Stimulated activated CD8-positive, alpha-beta memory T cell treated with anti-CD3 and anti-CD28 coated beads, Interleukin-15, amount 100 ng/mL, for 24 hours (primary cell): ENCODE results near the gene FAM170B.

ENCODE experiments used
- DNase-seq: peaks from one replicate; pipeline ENCODE4 v3.0.0-alpha.2; 2020; ENCODE audit warnings: low read depth

The FAM170B gene

DNA sequence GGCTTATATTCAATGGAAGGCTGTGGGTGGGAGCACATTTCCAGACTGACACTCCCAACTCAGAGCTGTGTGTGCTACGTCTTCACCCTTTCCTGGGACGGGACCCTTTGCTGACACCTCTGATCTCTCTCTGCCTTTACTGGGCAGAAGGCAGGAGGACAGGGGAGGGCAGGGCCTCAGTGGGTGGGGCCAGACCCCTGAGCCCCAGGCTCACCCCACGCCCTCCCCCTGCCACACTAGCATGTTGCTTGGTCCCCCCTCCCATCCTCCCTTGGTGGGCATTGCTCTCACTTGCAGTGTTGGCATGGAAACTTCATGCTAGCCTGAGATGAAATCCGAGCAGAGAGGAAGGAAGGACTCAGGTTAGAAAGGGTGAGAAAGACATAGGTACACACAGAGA lies 36.0 kb upstream of the FAM170B start:
- no peak for DNase-seq

DNA sequence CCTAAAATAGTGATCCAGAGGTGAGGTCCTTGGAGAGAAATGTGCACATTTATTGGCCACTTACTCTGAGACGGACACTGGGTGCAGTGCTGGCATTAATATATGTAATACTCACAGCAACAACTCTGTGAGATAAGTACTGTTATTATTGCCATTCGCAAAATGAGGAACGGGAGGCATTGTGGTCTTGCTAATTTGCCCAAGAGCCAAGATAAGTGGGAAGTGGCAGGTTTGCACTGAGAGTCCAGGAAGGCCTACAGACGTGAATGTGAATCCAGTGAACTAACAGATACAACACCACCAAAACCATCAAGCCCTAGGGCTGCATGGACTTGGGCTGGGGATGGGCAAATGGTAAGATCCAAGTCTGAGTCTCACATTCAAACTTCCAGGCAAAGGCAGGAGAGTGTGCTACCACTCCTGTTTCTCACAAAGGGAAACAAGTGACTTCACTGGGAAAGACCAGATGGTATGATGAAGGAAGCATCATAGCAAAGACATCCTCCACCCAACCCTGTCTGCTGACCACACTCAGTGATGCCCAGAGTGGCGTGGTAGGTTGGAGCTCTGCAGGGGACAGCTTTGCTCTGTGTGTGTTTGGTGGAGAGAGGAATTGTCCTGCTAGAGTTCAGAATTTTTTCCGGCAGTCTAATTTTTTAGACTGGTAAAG lies 35.1 kb upstream of the FAM170B start:
- DNase-seq: no peak

DNA sequence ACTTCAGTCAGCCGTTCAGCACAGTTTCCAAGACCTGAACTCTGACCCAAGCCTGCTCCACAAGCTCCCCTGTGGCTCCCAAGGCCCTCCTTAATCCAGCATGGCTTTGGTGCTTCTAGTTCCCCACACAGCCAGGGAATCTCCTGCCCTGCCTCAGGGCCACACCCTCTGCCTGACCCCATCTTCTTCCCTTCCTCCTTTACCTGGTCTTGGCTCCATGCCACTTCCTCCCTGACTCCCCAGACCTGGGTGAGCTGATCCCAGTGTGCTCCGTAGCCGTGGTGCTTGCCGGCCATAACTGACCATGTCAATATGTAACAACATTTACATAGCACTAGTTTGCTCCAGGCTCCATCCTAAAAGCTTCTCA lies 34.3 kb upstream of the FAM170B start:
- no peak for DNase-seq

DNA sequence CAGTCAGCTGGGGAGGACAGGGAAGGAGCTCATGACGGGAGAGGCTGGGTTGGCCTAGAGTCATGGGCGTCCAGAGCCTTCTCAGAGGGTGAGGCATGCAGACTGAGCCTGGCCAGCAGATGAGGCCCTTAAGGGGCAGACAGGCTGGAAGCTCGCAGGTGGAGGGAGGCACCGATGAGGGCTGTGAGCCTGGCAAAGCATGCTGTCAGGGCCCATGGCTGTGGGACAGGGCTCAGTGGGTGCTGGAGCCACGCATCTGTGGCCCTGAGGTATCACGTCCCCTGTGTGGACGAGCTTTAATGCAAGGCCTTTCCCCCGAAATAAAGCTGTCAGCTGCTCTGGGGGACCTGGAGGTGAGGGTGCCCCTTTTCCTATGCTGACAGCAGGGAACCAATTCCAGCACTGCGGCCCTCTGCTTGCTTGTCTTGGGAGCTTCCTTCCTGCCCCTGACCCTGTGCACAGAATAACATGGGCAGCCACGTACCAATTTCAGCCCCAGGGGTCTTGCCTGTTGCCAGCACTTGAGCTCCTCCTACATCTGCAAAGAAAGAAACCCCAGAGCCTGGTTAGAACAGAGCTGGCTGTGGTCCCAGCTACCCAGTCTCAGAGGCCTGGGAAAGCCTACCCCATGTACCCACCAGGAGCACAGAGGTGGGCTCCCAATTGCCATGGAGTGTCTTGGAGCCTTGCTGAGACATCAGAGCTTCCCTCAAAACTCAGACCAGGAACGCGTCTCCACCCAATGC lies 33.8 kb upstream of the FAM170B start:
- DNase-seq: no peak

DNA sequence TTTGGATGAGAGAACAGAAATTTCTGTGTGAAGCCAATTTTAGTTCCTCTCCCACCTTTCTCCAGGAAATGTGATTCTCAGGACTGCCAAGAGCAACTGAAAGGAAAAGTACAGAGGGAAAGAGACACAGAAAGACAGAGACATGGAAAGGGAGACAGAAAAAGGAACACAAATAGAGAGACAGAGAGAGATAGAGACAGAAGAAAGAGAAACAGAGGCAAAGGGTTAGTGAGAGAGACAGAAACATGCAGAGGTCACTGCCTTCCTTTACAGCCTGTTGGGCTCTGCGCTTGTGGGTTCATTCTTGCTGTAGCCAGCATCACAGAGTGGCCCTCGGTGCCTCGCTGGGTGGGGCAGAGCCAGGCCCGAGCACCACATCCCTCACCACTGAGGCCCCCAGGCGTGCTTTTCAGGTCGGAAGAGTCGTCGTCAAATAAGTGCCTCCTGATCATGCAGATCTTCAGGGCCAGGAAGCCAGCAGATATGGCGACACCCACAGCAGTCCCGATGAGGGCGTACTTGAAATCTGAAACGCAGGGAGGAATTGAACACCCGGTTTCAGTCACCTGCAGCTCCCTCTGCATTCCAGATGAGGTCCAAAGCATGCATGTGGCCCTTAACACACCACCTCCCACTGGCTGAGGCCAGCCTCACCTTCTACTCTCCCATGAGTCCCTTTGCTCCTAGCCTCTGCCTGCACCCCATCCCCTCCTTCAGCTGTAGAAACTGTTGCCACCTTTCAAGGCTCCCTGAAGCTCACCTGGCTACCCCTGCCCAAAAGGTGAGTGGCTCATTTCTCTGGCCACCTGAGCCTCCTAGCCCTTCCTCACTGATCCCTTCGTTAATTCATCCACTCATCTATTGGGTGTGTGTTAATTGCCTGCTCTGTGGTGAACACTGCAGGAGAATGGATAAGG lies 32.9 kb upstream of the FAM170B start:
- no peak for DNase-seq

DNA sequence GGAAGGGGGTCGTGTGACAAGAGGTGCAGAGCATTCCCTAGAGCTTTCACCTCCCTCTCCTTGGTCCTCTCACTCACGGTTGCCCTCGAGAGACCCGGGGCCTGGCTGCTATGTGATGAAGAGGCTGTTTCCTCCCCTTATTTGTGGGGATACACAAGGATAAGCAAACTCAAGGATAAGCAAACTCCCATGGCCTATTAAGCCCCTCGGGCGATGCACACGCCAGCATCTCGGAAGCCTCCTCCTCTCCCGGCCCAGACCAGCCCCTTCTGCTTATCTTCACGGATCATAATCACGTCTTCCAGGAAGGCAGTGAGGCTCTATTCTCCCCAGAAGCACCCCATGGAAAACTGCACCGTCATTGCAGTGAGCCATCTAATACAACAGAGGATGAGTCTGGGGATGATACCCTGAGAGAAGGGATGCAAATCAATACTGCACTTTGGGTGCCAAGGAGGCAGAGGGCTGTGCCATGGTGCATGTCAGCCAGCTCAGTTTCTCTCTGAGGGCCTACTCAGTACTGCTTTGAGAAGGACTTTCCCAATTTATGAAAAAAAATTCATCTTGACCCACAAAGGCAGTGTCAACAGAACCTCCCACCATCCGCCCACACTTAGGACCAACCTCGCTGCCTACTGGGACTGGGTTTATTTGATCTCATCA lies 32.1 kb upstream of the FAM170B start:
- no peak for DNase-seq

DNA sequence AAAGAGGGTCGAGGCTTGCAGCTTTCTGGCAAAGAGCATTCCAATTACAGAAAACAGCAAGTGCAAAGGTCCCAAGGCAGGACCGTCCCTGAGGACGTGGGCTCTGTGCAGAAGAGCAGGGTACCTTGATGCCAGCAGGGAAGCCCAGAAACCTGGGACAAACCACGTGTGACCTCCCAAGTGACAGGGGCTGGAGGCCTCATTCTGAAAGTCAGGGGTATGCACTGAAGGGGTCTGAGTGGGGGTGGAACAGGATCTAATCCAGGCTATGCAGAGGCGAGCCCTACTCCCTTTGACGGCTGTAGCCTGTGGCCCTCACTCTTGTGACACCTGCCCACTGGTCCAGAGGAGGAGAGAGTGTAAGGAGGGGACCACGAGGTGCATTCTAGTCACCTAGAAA lies 31.4 kb upstream of the FAM170B start:
- DNase-seq: no peak

DNA sequence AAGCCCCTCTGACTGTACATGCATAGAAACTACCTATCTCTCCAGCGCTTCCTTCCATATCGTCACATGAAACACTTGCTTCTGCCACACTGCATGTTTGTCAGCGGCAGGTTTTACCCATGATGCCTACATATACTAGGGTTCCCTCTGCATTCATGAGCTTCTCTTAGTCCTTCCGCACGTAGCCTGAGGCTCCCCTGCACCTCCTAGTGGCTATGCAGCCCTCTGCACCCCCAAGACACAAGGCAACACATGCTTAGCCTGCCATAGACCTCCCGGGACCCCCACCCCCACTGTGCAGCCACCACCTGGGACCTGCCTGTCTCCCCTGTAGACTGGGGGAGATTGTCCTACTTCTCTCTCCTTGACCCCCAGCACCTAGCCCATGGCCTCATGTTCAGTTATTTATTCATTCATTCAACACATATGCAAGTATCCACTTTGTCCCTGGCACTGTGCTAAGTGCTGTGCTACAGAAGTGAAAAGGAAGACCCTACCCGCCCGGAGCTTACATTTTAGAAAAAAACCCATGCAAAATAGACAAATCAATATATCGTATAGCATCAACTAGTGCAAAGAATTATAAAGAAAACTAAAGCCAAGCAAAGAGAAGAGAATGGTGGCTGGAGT lies 30.9 kb upstream of the FAM170B start:
- no peak for DNase-seq

DNA sequence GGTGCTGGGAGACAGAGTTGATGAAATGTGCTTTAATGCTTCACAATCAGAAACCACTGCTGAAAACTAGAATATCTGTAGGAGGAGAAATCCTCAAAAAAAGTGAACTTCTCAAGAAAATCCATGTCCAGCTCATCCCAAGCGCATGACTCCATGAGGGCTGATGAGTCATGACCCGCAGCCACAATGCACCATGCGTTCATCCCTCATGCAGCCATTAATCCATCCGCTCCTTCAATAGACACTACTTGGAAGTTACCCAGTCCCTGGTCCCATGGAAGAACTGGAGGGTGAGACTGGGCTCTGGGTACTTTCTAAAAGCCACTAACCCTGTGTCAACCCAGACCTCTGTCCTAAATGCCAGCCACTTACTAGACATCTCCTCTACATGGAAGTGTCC lies 29.9 kb upstream of the FAM170B start:
- DNase-seq: no peak

DNA sequence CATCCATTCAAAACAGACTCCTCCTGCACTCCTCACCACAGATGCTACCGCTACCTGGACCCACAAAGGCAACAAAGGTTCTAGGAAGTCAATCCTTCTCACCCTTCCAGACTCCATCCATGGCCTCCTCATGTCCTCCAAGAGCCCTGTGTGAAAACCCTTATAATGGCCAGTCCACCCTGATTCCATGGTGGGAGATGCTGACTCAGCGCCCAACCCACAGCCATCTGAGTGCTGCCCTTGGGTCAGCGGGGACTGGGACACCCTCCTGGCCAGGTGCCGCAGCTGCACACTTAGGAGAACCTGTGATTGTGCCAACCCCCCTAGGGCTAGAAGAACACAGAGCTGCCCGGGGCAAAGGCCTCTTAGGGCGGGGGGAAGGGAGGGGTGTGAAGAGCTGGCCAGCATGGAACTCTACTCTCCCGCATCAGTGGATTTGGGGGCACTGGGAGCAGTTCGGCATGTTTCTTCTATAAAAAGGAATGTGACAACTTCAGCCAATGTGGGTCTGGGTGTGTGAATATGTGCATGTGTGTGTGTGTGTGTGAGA lies 29.0 kb upstream of the FAM170B start:
- no peak for DNase-seq

DNA sequence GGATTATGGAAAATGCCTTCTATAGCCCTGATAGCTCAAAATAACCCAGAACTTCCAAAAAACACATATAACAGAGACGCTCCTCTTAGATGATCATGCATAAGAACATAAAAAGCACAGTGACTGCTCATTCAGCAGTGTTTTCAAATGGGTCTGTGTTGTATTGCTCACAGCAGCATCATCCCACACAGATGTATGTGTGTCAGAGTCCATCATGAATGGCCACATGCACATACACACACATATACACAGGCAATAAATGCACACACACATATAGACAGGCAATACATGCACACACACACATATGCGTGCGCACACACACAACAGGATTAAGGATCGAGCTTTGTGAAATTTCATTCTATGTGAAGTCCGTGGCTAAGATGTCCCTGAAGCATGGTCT lies 28.2 kb upstream of the FAM170B start:
- no peak for DNase-seq

DNA sequence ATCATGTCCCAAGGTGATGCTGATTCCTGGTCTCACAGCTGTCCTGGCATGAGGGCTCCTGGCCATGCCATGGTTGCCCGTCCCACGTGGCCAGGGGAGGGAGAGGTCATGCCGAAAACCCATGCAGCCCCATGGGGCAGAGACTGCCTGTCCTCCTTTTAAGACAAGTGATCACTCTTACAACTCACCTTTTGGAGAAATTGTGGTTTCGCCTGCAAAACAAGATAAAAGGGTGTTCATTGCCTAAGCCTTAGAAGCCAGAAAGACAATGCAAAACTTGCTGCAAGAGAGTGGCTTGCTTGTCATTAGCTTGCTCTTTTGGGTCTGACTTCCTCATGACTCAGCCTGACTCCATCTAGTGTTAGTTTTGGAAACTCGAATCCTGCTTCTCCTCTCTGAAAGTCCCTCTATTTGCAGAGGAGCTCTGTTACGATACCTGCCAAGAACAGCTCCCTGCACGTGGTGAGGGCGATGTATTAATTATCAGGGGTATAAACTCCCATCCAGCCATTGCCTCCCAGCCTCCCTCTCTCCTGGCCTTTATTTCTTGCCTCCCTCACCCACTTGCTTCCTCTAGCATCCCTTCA lies 27.7 kb upstream of the FAM170B start:
- no peak for DNase-seq

DNA sequence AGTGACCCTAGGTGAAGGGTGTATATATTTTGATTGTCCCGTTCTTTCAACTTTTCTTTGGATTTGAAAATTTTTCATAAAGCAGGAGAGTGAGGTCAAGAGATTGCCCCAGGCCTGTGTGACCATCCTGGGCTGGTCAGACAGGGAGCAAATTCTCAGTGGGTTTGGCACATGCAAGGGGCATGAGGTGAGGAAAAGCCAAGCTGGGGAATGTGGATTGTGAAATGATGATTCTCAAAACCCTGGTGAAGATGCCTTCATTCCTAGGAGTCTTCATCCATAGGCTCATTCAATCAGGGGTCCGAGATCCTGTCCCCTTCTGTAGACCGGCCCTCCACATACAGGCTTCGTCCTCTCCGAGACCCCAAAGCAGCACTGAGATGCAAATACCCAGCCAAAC lies 27.0 kb upstream of the FAM170B start:
- no peak for DNase-seq

DNA sequence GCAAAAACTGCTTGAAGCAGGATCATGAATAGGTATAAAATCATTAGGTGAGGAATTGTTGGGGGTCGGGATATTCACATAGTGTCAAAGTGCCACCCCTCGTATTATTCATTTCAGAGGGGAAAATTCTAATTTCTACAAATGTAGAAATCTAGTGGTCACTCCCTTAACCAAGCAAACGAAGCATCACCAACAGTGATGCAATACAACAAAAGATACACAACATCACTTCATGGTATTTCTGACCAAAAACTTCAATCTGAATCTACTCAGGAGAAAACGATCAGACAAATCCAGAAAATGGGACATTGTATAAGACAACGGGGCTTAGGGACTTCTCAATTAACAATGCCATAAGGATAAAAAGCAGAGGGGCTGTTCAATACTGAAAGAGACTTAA lies 26.3 kb upstream of the FAM170B start:
- no peak for DNase-seq

DNA sequence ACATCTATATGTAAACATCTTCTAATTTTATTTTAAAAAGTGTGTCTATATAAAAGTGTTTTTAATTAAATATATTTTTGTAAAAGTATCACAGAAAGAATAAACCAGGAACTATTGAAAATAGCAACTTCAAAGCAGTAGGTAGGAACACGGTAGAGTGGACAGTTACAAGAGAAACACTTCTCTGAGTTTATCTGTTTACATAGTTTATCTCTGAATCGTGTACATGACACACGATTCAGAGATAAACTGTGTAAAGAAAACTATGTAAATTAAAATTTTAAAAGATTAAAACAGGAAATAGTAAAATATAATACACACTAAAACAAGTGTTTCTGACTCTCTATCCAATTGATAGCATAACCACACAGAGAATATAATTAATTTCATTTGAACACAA lies 25.1 kb upstream of the FAM170B start:
- DNase-seq: no peak

DNA sequence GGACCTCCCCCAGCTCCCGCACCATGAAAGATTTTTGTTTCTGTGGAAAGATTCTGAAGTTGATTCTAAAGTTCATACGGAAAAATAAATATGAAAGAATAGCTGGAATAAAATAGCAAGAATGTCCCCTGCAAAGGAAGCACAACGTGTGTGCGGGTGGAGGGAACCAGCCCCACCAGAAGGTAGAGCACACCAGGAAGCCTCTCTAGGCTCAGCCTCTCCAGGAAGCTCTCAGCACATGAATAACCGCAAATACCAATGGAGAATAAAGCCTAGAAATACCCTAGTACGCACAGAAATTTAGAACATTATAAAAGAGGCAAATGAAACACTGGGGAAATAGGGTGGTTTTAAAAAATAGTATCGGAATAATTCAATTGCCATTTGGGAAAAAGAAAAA lies 24.6 kb upstream of the FAM170B start:
- DNase-seq: no peak

DNA sequence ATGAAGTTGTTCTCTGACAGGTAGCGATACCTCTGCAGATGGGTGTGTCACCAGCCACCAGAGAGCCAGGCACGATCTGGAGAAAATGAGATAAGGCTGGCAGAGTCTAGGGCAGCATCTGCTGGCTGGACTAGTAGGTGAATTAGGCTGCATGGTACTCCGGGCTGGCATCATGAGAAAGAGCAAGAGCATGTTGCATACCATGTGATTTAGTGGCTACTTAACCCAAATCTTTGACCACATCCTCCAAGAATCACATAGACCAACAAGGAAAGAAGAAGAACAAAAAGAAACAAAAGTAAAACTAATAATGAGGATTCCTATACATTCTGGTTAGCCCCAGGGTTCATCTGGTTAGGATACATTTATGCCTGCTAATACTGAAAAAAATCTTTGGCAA lies 23.4 kb upstream of the FAM170B start:
- no peak for DNase-seq

DNA sequence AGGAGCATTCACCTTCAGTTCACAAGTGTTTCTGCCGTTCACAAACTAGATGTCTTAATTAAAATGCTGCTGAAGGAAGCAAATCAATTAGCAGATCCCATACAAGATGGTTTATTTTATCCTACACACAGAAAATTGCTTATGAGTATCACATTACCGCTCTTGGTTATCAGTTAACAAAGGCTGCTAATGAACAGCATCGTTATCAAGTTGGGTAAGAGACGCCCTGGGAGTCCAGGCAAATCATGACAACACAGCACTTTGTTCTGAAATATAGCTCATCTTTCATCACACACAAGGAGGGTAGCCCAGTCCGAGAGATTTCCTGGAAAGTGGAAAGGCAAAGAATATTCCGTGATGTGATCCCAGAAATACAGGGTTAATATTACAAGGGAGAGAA lies 20.8 kb upstream of the FAM170B start:
- DNase-seq: no peak

DNA sequence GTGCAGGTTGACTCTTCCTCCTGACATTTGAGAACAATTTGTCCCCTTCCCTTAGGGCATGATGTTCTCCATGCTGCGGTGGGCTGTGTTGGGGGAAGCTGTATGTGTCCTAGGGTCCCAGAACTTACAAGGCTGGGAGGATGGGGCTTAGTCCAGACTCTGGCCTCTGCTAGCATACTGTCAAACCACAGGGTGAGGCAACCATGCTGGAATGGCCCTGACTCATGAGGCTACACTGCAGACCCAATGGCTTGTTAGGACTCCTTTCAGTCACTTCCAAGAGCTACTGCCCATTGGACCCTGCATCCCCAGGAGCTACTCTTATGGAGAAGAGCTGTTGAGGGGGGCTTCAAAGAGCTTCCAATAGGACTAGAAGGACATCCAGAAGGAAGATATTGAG lies 20.1 kb upstream of the FAM170B start:
- DNase-seq: no peak

DNA sequence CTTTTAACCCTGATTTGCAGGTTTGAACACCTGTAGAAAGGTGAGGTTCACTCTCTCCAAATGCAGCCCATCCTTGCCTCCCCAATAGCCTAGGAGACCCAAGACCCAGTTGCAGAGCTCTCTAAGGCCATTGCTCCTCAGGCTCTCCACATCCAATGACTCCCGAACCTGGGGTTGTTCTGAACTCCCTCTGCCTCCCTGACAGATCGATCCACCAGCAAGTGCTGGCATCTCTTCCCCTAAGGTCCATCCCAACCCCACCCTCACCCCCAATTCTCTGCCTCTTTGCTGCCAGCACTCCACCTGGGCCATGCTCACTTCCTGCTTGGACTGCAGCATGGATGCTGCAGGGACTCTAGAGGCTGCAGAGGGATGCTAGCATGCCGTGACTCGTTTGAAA lies 19.3 kb upstream of the FAM170B start:
- no peak for DNase-seq

DNA sequence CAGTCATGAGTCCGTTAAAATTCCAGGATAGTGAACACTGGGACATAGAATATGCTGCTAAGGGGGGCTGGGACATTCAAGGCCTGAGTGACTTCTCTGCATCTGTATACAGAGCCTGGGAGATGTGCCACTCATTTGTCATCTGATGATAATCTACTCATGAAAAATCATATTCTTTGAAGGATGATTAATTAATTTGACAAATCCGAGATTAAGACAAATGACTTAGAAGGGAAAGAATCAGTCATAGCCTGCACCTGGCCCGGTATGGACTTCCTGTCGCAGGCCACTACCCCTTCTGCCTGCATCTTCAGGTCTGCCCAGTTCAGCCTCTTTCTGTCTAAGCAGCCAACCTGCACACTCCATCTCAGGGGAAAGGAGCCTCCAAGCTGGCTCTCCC lies 18.8 kb upstream of the FAM170B start:
- no peak for DNase-seq
